ENCODE measurements around the gene RELN.
"Not testable (repeated sequence)": the region's sequence is repeated elsewhere in the genome, so short reads cannot be mapped to it uniquely, and the experiment has no call there.

RELN gene

DNA sequence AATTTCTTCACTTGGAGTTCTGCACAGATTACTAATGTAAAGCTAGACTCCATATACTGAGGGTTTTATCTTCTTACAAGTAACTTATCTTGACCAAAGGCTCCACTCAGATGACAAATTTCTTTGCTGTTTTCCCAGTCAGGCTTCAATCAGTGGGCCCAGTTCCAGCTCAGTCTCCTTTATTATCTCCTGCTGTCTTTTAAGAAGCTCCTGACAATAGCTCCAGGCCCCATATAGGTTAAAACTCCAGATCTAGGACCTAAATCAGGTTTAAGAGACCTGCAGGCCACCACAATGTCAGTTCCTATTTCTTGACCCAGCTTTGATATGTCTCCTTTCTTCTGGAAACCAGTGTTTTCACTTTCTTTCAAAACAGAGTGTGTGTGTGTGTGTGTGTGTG, 165.2 kb downstream of the RELN start:
- DNase-seq: no peak

DNA sequence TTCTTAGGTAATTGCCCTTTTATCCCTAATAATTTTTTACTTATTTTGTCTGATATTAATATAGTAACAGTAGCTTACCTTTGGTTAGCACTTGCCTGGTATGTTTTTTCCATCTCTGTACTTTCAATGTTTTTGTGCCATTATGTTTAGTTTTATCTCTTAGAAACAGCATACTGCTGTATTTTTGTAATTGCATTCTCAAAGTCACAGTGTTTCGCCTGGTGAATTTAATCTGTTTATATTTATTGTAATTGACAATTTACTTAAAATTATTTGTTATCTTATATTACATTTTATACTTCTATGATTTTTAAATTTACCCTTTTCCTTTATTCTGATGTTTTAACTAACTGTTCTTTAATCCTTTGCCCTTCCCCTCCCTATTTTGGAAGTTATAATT, 166.4 kb downstream of the RELN start:
- no peak for DNase-seq

DNA sequence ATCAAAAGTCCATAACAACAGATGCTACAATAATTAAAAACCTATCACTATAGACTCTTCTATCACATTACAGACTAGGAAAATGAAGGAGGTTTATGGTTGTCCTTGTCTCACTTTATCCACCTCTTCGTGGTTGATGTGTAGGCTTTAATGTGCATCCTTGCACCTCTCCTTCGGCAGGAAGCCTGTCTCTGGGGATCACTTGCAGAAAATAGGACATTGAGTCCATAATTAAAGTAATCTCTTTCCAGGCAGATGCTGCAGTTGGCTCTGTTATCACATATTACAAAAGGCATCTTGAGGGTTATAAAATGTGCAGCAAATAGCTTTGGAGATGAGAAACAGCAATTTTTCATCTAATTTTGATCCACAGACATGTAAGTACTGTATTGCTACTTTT, 168.4 kb downstream of the RELN start:
- no peak for DNase-seq

DNA sequence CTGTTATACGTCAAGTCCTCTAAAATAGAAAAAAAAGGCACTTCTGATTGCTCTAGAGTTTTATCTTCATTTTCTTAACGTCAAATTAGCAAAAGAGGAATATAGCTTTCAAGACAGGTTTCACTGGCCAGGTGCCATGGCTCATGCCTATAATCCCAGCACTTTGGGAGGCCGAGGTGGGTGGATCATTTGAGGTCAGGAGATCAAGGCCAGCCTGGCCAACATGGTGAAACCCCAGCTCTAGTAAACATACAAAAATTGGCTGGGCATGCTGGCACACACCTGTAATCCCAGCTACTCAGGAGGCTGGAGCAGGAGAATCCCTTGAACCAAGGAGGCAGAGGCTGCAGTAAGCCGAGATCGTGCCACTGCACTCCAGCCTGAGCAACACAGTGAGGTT, 173.5 kb downstream of the RELN start:
- not testable (repeated sequence) for DNase-seq

DNA sequence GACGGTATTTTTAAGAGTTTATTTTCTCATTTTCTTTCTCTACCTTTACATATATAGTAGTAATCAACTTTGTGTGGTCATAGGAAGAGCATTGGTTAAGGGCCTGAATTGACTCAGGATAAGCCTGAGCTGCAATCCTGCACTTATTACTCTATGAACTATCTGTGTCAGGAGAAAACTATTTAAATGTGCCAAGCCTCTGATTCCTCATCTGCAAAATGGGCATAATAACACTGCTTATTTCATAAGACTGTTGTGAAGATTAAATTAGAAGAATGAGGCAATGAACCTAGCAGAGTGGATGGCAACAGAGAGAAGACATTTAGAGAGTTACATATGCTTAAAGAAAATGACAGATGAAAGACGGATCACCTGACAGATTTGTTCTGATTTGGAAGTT, 175.5 kb downstream of the RELN start:
- no peak for DNase-seq

DNA sequence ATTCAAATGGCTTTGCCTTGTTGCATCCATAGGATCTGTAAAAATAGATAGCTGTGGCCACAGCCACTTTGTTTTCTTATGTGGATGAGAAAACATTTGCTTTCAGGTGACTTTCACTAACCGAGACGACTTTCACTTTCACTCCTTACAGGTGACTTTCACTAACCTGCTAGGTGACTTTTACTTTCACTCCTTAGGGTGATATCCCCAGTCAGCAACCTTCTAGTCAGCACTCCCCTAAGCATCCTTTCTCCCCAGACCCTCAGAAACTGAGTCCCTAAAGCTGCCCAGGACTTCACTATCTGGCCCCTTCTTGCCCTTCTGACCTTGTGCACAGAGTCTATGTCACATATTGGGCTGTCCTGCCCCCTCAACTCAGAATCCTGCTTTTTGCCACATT, 177.5 kb downstream of the RELN start:
- DNase-seq: no peak

DNA sequence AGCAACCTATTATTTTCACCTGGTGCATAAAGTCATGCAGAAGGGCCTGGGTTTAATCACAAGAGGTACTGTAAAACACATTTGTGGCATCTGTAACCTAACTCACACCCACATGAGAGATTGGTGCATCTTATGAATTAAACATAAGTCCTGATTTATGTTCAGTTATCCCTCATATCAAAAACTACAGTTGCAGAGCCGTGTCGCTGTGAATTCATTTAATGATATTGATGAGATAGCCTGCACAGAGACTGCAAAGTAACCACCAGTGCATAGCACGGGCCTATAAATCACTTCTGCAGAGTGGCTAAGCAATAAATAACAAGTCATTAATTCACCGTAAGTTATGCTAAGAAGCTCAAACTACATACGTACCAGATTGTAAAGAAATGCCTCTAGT, 178.2 kb downstream of the RELN start:
- no peak for DNase-seq

DNA sequence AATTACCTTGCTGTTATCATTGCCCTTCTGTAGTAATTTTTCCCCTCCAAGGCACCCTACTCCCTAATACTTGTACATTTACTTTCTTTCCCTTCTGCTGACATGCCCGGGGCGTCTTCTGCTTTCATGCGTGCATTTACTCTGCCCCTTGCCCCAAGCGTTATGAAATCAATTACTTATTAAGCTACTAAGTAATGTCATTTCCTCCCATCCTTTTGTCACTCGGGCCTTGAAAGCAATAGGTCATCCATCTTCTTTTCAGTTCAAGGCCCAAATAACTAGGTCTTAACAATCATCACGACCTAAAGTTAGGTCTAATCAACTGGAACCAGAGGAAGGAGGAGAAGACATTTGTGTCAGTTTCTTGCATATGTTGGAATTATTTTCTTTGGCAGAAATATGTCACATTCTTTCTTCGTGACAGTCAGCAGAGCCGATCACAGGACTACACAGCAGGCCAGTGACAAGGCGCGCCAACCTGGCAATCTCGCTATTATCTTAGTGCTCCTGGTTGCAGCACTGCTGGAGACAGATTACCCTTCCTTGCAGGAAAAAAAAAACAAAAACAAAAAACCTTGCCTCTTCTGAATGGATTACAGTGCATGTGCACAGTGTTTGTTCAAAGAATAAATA, 179.2 kb downstream of the RELN start:
- no peak for DNase-seq

DNA sequence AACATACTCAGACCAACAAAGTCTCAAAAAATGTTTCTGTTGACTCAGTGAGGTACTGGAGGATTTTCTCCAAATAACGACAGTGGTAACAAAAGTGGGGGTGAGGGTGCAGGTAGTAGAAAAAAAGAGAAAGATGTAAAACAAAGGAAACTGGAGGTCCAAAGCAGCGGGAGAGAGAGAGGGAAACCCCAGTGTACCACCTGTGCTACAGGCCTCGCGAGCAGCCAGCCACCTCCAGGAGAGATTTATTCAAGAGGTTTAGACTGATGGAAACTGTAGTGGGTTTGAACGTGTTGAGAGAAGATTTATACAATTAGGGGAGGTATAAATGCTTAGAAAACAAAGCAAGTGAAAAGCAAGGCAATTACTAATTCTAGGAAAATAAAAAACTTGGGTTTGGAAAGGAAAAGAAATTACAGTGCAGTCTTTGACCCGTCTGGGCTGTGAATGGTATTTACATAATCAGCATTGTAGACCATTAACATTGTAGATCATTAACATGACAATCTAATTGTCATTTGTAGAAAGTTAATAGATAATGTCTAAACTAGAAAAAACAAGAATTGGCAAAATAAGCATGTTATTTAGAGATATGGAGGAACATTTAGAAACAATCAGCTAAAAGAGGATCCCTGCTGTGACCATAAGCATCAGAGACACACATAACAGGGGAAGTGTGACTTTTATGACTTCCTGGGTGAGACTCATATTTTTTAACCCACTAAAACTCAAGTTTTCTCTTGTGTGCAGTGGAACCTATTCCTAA, 180.0 kb downstream of the RELN start:
- no peak for DNase-seq

DNA sequence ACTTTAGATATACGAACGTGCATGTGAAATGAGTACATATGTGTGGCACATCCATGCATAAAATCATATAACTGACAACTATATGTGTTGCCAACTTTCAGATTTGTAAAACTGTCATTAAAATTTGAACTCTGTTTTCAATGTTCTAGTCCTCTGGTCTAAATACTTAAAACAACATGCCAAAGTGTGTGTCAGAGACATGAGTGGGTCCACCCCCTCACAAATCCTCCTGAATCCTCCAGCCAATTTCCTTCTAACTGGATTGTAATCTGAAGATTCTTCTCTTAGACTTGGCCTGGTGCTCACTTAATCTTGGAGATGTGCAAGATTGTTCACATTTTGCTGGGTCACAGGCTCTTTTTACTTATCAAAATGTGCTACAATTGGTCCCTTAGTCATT, 184.1 kb downstream of the RELN start:
- no peak for DNase-seq

DNA sequence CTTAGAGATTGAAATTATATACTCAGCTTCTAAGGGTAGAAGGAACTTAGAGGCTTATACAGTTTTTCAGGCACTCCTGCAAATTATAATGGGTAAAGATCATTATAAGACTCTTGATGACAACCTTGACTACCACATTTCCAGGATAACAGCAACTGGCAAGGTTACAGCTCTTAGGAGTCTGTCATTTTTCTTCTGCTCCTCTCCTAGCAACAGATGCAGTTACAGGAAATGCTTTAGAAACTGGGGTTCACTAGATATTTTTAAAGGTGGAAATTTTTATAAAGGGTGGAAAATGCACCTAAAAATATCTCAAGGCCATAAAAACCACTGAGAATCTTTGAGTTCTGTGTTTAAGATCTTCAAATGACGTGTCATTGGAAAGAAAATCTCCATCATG, 185.8 kb downstream of the RELN start:
- DNase-seq: no peak

DNA sequence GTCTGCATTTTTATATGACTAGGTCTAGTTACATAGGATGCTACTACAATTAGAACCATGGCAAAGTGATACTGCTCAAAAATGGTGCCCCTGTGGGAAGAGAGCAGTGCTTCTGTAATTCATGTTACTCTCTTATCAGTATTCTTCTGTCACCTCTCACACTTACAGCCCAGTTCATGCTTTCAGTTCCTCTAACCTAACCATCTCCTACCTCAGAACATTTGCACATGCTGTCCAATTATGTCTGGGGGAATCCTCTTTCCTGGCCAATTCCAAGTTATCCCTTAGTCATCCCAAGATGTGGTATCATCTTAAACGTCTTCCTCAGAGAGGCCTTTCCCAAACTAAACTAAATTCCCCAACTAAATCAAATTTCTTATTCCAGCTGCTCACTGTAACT, 190.2 kb downstream of the RELN start:
- DNase-seq: no peak

DNA sequence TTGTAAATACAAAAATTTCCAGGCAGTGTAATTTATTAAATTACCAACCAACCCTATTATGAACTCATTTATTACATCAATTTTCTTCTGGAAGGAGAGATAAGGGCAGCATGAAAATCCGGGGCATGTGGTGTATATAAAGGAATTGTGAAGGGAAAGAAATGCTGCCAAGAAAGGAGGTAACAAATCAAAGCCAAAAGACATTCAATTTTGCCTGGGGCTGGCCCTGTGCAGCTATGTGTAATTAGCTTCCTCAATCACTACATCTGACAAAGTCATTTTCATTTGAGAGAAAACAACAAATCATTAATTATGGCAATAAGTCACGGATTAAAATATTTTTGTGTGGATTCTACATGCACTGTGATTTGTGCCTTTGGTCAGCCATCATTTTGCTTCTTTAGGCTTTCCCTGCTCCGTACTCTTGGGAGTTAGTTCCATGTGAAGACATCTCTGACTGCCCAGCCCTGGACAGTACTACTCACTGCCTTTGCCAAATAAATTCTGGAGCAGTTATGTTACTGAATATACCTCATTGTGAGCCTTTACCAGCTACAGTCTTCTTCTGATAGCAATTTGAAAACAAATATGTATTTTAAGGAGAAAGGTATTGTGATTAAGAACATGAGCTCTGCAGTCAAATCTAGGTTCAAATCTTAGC, 191.7 kb downstream of the RELN start:
- DNase-seq: no peak

DNA sequence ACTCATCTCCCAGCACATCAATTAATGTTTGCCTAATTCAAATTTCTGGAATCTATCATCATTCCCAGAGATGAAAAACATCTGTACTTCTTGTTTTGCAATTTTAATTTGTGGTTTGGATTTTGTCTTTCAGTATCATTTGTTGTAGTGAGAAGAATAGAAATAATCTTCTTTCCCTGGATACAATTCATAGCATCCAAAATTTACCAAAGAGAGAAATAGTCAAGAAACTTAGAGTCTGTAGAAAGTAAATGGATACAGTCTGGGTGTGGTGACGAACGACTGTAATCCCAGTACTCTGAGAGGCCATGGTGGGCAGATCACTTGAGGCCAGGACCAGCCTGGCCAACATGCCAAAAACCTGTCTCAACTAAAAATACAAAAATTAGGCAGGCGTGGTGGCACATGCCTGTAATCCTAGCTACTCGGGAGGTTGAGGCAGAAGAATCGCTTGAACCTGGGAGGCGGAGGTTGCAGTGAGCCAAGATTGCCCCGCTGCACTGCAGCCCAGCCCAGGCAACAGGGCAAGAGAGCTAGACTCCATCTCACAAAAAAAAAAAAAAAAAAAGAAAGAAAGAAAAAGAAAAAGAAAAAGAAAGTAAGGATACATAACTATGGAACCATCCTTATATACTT, 193.0 kb downstream of the RELN start:
- no peak for DNase-seq

DNA sequence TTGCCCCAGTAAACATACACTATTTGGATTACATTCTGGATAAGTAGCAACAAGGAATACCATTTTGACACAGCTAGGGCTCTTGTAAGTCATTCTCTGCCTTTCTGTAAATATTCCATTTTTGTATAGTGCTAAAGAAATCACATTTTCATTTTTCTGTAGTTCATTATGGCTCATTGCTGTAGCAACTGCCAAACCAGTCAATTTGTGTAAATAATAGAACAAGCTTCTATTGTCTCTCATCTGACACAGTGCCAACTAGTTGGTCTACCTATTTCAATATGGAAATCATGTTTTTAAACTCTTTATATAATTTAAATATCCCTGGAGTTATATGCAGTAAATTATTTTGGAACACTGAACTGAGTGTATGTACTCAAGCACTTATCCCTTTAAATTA, 193.7 kb downstream of the RELN start:
- no peak for DNase-seq

DNA sequence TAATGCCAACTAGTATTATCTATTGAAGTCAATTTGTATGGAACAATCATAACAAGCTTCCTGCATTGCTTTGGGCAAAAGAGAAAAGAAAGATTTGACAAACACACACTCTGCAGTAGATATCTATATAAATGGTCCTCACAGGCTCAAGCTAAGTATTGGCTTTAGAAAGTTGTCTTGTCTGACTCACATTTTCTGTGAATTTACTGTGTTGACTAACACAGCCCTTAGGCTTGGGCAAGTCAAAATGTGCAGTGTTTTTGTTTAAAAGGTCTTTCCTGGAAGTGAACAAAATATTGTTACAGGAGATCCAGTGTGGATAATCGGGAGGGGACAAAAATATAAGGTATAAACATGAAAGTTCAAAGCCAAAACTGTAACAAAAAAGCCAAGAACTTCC, 194.4 kb downstream of the RELN start:
- DNase-seq: no peak

DNA sequence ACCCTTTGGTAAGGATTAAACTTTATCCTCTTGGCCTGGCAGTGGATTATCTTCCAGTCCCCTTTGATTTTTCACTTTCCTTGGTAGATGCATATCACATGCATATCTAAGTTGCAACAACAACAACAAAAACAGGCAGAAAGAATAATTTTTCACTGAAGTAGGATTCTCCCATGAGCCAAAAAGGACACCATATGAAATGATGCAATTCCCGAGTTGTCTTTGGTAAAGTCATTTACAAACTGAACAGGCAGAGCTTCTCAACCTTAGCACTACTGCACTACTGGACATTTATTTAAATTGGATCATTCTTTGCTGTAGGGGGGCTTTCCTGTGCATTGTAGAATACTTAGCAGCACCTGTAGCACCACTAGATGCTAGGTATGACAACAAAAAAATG, 195.0 kb downstream of the RELN start:
- no peak for DNase-seq

DNA sequence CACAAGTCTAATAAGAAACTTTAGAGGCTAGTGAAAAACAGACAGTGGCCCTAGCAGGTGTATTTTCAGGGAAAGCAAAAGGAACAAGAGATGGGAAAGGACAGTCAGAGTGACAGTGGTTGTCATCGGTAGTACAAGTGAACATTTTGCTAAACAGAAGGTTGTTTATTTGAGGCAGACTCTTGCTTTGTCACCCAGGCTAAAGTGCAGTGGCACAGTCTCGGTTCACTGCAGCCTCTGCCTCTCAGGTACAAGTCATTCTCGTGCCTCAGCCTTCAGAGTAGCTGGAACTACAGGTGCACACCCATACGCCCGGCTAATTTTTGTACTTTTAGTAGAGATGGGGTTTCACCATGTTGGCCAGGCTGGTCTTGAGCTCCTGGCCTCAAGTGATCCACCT, 195.8 kb downstream of the RELN start:
- DNase-seq: no peak

DNA sequence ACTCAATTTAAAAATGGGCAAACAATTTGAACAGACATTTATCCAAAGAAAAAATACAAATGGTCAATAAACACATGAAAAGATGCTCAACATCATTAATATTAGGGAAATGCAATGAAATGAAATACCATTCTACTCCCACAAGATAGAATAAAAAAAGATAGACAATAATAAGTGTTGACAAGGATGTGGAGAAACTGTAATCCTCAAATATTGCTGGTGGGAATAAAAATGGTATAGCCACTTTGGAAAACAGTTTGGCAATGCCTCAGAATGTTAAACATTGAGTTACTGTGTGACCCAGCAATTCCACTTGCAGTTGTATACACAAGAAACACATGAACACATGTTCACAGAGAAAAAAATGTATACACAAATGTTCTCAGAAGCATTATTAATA, 197.6 kb downstream of the RELN start:
- DNase-seq: no peak

DNA sequence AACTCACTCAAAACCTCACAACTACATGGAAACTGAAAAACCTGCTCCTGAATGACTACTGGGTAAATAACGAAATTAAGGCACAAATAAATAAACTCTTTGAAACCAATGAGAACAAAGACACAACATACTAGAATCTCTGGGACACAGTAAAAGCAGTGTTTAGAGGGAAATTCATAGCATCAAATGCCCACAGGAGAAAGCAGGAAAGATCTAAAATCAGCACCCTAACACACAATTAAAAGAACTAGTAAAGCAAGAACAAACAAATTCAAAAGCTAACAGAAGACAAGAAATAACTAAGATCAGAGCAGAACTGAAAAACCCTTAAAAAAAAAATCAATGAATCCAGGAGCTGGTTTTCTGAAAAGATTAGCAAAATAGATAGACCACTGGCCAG, 202.4 kb downstream of the RELN start:
- DNase-seq: not testable (repeated sequence)

DNA sequence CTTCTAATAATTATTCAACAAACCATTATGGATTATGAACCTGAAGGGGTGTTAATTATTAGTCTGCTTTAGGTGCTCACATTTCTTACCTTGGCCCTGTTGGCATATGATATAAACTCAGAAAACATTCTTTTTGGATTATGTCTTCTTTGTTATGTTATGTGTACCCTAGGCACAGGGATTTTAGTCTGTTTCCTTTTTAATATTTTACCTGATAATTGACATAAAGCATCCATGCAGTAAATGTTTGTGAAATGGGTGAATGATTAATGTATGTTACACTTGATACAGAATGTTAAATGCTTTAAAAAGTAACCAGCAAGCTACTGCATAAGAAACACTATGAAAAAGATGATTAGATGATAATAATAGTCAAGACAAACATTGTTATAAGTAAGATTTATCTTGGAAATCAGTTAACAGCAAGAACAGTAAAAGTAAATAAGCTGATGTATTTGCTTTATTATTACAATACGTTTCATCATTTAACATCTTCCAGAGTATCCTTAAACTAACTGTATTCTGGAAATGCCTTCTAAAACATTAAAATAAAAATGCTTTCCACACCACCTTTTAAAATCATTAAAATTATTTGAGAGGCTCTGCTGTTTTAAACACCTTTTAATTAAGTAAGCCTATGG, 204.7 kb downstream of the RELN start:
- DNase-seq: no peak

DNA sequence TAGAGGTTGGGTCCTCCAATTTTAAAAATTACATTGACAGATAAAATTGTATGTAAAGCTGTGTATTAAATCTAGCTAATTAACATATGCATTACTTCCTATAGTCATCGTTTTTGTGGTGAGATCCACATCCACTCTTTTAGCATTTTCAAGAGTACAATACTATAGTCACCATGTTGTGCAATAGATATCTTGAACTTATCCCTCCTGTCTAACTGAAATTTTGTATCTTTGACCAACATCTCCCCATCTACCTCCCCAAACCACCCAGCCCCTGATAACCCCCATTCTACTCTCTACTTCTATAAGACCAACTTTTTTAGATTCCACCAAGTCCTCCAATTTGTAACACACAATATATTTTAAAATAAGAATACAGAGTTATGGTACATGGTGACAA, 208.0 kb downstream of the RELN start:
- no peak for DNase-seq

DNA sequence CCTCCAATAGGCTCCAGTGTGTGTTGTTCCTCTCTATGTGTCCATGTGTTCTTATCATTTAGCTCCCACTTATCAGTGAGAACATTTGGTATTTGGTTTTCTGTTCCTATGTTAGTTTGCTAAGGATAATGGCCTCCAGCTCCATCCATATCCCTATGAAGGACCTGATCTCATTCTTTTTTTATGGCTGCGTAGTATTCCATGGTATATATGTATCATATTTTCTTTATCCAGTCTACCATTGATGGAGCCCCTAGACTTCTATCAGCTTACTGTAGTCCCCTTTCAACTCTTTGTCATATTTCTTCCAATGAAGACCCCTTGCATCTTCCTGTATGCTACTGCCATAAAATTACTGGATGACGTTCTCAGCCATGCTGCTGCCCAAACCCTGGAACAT, 208.9 kb downstream of the RELN start:
- not testable (repeated sequence) for DNase-seq
